ENCODE measurements around the gene PRKG1.

- TF ChIP-seq CTCF (IDR thresholded peaks at IDR 0.05): no peak
- TF ChIP-seq POLR2AphosphoS5 (IDR thresholded peaks at IDR 0.05): no peak
Measured at GRCh38 chr10:51972733-51973346, 898.6 kb downstream of the PRKG1 start.

Data from esophagus muscularis mucosa (tissue), 3 donors.